Activated CD4-positive, alpha-beta T cell treated with anti-CD3 and anti-CD28 coated beads, Interleukin-2, amount 10 ng/mL, durations not matched to agents 7 days and 5 days (primary cell): ENCODE data around the gene PACC1. TPM values are rescaled to one million over a fixed set of nuclear protein-coding genes. Genes with fewer than 3 reads are reported as not detected.
"Not testable (repeated sequence)": the region's sequence is repeated elsewhere in the genome, so short reads cannot be mapped to it uniquely, and the experiment has no call there.

ENCODE experiments used
- CTCF ChIA-PET: fragments of 350-600 bp; sonication (Branson Sonifier 250); formaldehyde crosslinking; loops from one replicate; lab custom pipeline; 2021; ENCODE audit warnings: antibody characterized with exemption; lab: Charles Lee
- POLR2A ChIA-PET: fragments of 350-600 bp; sonication (Branson Sonifier 250); formaldehyde crosslinking; loops from one replicate; lab custom pipeline; 2021; ENCODE audit warnings: antibody characterized with exemption; lab: Charles Lee
- DNase-seq: peaks from one replicate; pipeline ENCODE4 v3.0.0-alpha.2; 2020
- H3K27ac Mint-ChIP-seq: one replicate; pipeline ENCODE4 v1.8.0; 2021; ENCODE audit warnings: mild to moderate bottlenecking, moderate library complexity, mixed read lengths
- H3K27me3 Mint-ChIP-seq: one replicate; pipeline ENCODE4 v1.8.0; 2021; ENCODE audit warnings: mixed read lengths
- H3K36me3 Mint-ChIP-seq: one replicate; pipeline ENCODE4 v1.8.0; 2021; ENCODE audit warnings: low read depth, mixed read lengths
- H3K4me1 Mint-ChIP-seq: one replicate; pipeline ENCODE4 v1.8.0; 2021; ENCODE audit warnings: mixed read lengths
- H3K4me3 Mint-ChIP-seq: one replicate; pipeline ENCODE4 v1.8.0; 2021; ENCODE audit warnings: mild to moderate bottlenecking, moderate library complexity, mixed read lengths
- H3K9me3 Mint-ChIP-seq: one replicate; pipeline ENCODE4 v1.8.0; 2021; ENCODE audit warnings: mixed read lengths
- total RNA-seq, 2 experiments: library from RNA; stranded (reverse); gene quantifications; one replicate each; pipeline ENCODE4 v1.2.3, GENCODE V29; 2021

Gene PACC1
- total RNA-seq, 2 experiments from 2014 or later, result 9.0 to 12.2 TPM

DNA sequence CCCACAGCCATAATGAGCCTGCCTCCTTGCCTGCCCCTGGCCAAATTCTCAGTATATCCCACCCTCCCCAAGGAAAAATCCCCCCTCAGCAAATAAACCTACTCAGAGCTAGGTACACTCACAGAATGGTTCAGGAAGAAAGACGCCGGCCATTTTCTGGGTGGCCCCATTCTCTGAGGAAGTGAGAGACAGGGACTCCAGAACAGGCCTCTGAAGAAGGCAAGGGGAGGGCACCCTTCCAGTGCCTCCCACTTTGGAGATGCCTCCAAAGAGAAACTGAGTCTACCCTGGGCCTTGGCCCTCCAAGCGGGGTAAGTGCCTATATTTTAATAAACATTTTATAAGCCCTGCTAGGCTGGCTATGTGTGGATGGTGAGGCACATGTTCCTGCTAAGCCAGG, 2.3 kb downstream of the PACC1 start:
- Mint-ChIP-seq H3K9me3 (no peaks in the 10 kb centered on the region), H3K4me3 (no peak overlapping the region), H3K36me3 (peaks cover 38% of the 10 kb centered on the region), H3K4me1 (peaks cover 27% of the 10 kb centered on the region), H3K27me3 (no peaks in the 10 kb centered on the region), H3K27ac (no peak overlapping the region)
- ChIA-PET POLR2A (no interaction called here), CTCF (interaction anchor here (0.6 kb wide), 1 partner anchor 379 kb away, joined by 3 read pairs; no protein-coding TSS in a partner anchor)
- DNase-seq, result no peak

DNA sequence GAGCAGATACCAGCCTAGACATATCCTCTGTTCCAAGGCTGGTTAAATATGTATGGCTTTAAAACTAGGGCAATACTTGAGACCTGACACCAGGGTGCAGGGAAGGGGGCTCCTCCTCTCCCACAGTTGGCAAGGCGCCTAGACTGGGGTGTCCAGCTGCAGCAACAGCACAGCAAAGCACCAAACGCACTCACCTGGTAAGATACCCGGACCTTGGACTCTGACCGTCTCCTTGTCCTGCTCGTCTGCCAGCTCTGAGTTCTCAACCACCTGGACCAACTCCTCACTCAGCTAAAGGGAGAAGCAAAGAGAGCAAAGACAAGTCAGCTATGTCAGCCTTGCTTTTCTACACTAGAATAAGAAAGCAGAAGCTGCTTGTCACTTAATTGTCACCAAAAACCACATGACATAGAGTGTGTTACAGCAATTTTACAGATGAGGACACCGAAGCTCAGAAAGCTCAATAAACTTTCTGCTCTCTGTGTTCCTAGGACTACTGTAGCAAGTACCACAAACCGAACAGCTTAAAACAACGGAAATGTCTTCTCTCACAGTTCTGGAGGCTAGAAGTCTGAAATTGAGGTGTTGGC, 4.4 kb downstream of the PACC1 start:
- ChIA-PET CTCF (interaction anchor here (1.0 kb wide), 1 partner anchor 46 kb away, joined by 3 read pairs; no protein-coding TSS in a partner anchor), POLR2A (no interaction called here)
- peaks cover 26% of the 10 kb centered on the region for H3K4me1 Mint-ChIP-seq
- no peaks in the 10 kb centered on the region for H3K9me3 Mint-ChIP-seq
- peaks cover 56% of the 10 kb centered on the region for H3K36me3 Mint-ChIP-seq
- no peak overlapping the region for H3K4me3 Mint-ChIP-seq
- DNase-seq, result no peak
- no peak overlapping the region for H3K27ac Mint-ChIP-seq
- no peaks in the 10 kb centered on the region for H3K27me3 Mint-ChIP-seq

DNA sequence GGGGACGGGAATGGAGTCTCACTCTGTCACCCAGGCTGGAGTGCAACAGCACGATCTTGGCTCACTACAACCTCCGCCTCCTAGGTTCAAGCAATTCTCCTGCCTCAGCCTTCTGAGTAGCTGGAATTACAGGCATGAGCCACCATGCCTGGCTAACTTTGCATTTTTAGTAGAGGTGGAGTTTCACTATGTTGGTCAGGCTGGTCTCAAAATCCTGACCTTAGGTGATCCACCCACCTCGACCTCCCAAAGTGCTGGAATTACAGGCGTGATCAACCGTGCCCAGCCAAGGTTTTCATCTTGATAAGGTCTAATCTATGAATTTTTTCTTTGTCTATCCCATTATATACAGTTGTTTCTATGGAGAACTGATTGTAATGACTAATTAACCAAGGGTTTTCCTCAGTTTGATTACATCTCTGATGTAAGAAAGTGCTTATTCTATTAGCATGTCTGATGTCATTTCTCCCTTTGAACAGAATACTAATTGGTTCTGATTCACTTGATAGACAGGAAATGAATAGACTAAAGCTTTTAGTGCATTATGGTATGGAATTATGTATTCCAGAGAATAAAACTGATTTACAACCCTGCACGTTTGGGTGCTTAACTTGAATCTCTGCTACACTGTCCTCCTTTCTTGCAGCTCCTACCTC, 11.9 kb downstream of the PACC1 start:
- H3K27me3 Mint-ChIP-seq, result no peaks in the 10 kb centered on the region
- H3K9me3 Mint-ChIP-seq, result no peaks in the 10 kb centered on the region
- H3K4me3 Mint-ChIP-seq, result no peak overlapping the region
- H3K36me3 Mint-ChIP-seq, result peaks cover 60% of the 10 kb centered on the region
- CTCF ChIA-PET, result no interaction called here
- DNase-seq, result no peak
- peak overlapping the region; percentile 2 for H3K27ac Mint-ChIP-seq
- no peaks in the 10 kb centered on the region for H3K4me1 Mint-ChIP-seq
- POLR2A ChIA-PET, result no interaction called here

DNA sequence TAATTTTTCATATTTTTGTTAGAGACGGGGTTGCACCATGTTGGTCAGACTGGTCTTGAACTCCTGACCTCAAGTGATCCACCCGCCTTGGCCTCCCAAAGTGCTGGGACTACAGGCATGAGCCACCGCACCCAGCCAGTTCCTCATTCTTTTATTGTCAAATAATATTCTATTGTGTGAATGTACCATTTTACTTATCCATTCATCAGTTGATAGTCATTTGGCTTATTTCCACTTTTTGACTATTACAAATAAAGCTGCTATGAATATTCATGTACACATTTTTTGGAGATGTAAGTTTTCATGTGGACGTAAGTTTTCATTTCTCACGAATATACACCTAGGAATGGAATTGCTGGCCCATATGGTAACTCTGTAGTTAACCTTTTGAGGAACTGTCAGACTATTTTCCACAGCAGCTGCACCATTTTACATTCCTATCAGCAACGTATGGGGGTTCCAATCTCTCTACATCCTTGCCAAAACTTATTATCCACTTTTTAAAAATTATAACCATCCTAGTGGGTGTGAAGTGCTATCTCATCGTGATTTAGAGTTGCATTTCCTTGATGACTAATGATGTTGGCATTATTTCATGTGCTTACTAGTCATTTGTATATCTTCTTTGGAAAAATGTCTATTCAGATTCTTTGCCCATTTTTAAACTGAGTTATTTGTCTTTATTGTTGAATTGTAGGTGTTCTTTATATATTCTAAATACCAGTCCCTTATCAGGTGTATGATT, 12.7 kb downstream of the PACC1 start:
- Mint-ChIP-seq H3K36me3 (peaks cover 62% of the 10 kb centered on the region), H3K4me3 (no peak overlapping the region), H3K27ac (no peak overlapping the region), H3K27me3 (no peaks in the 10 kb centered on the region), H3K4me1 (no peaks in the 10 kb centered on the region), H3K9me3 (peaks cover 4% of the 10 kb centered on the region)
- ChIA-PET CTCF (no interaction called here), POLR2A (no interaction called here)
- DNase-seq, result no peak

DNA sequence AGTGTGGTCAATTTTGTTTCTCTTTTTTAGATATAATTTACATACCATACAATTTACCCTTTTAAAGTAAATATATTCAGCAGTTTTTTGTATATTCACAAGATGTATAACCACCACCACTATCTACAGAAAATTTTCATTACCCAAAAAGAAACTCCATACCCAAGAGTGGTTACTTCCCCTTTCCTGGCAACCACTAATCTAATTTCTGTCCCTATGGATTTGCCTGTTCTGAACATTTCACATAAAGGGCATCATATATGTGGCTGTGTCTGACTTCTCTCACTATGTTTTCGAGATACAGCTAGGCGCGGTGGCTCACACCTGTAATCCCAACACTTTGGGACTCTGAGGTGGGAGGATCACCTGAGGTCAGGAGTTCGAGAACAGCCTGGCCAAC, 13.6 kb downstream of the PACC1 start:
- POLR2A ChIA-PET, result no interaction called here
- H3K9me3 Mint-ChIP-seq, result peaks cover 14% of the 10 kb centered on the region
- no peak overlapping the region for H3K4me3 Mint-ChIP-seq
- peaks cover 62% of the 10 kb centered on the region for H3K36me3 Mint-ChIP-seq
- H3K27me3 Mint-ChIP-seq, result no peaks in the 10 kb centered on the region
- DNase-seq, result no peak
- CTCF ChIA-PET, result no interaction called here
- H3K4me1 Mint-ChIP-seq, result no peaks in the 10 kb centered on the region
- no peak overlapping the region for H3K27ac Mint-ChIP-seq

DNA sequence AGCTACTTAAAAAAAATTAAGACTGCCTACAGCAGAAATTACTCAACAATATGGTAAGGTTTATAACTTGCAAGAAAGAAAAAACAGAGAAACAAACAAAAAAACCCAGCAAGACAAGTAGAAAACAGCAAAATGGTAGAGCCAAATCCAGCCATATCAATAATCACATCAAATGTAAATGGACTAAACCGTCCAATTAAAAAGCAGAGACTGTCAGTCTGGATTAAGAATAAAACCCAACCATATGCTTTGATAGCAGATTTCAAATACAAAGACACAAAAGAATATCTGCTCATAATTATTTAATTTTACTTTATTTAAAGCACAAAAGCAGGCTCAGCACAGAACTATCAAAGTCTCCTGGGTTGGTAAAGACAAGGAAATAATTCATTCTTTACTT, 17.5 kb downstream of the PACC1 start:
- peaks cover 56% of the 10 kb centered on the region for H3K36me3 Mint-ChIP-seq
- no peak overlapping the region for H3K27ac Mint-ChIP-seq
- no peaks in the 10 kb centered on the region for H3K4me1 Mint-ChIP-seq
- CTCF ChIA-PET, result no interaction called here
- peaks cover 14% of the 10 kb centered on the region for H3K9me3 Mint-ChIP-seq
- POLR2A ChIA-PET, result no interaction called here
- H3K4me3 Mint-ChIP-seq, result no peak overlapping the region
- H3K27me3 Mint-ChIP-seq, result no peaks in the 10 kb centered on the region
- no peak for DNase-seq

DNA sequence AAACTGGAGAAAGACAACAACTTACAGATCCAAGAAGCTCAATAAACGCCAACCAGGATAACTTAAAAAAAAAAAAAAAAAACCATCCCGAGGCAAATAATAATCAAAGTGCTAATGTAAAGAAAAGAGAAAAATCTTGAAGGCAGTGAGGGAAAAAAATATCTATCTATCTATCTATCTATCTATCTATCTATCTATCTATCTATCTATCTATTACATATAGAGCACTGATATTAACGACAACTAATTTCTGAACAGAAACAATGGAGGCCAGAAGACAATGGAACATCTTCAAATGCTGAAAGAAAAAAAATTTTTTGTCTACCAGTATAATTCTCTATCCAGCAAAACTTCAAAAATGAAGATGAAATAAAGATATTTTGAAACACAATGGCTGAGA, 18.0 kb downstream of the PACC1 start:
- Mint-ChIP-seq H3K4me1 (no peaks in the 10 kb centered on the region), H3K4me3 (no peak overlapping the region), H3K27me3 (no peaks in the 10 kb centered on the region), H3K9me3 (peaks cover 17% of the 10 kb centered on the region), H3K27ac (no peak overlapping the region), H3K36me3 (peaks cover 57% of the 10 kb centered on the region)
- ChIA-PET CTCF (interaction anchor here (0.6 kb wide), 1 partner anchor 188 kb away, joined by 3 read pairs; no protein-coding TSS in a partner anchor), POLR2A (no interaction called here)
- DNase-seq, result no peak

DNA sequence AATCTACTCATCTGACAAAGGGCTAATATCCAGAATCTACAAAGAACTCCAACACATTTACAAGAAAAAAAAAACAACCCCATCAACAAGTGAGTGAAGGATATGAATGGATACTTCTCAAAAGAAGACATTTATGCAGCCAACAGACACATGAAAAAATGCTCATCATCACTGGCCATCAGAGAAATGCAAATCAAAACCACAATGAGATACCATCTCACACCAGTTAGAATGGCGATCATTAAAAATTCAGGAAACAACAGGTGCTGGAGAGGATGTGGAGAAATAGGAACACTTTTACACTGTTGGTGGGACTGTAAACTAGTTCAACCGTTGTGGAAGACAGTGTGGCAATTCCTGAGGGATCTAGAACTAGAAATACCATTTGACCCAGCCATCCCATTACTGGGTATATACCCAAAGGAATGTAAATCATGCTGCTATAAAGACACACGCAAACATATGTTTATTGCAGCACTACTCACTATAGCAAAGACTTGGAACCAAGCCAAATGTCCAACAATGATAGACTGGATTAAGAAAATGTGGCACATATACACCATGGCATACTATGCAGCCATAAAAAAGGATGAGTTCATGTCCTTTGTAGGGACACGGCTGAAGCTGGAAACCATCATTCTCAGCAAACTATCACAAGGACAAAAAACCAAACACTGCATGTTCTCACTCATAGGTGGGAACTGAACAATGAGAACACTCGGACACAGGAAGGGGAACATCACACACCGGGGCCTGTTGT, 18.8 kb downstream of the PACC1 start:
- H3K27me3 Mint-ChIP-seq, DNase-seq, H3K4me3 Mint-ChIP-seq, H3K4me1 Mint-ChIP-seq, POLR2A ChIA-PET, H3K27ac Mint-ChIP-seq: not testable (repeated sequence)
- CTCF ChIA-PET, result interaction anchor here (0.6 kb wide), 1 partner anchor 189 kb away, joined by 3 read pairs; no protein-coding TSS in a partner anchor
- Mint-ChIP-seq H3K9me3 (peaks cover 19% of the 10 kb centered on the region), H3K36me3 (peaks cover 63% of the 10 kb centered on the region)

DNA sequence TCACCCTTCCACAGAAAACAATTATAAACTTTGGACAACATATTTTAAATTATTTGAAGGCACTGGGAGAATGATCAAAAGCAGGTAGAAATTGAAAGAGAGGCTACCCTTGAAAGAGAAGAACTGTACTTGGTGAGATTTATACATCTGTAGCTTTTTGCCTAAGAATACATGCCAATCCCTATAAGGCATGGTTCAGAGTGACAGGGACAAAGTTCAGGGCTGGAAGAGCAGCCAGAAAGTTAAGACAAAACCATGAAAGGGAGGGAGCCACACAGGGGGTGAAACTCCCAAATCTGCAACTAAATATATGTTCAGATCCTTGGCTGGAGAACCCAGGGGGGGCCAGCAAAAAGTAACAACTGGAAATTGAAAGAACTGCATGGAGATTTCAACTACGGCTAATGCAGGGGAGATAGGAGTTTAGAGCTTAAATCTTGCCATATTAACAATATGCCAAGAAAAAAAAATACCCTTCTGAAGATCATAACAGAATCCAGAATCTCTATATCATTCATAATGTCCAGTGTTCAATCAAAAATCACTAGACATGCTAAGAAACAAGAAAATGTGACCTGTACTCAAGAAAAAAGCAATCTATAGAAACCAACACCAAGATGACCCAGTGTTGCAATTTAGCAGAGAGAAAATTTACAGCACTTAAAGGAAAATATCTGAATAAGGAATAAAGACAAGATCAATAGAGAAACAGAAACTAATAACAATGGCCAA, 25.5 kb downstream of the PACC1 start:
- H3K27ac Mint-ChIP-seq, result no peak overlapping the region
- POLR2A ChIA-PET, result no interaction called here
- CTCF ChIA-PET, result interaction anchor here (1.4 kb wide), 1 partner anchor 354 kb away, joined by 3 read pairs; no protein-coding TSS in a partner anchor

DNA sequence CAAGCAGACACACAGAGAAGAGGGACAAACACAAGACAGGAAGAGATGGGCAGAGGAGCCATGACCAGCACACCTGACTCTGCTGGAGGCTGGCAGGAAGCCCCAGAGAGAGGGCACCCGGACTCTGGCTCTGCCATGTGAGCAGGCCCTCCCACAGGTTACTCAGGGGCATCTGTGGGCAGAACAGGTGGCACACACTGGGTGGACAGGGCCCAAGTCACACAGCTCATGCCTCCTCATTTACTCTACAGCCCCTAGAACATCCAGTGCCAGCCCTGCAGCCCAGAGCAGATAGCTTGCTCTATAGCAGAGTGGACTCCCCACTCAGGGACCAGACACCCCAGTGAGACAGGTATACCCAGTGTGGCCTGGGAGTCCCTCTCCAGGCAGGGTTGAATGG, 28.7 kb downstream of the PACC1 start:
- no peak overlapping the region for H3K4me3 Mint-ChIP-seq
- no peak for DNase-seq
- ChIA-PET POLR2A (no interaction called here), CTCF (no interaction called here)
- H3K4me1 Mint-ChIP-seq, result no peaks in the 10 kb centered on the region
- H3K36me3 Mint-ChIP-seq, result peaks cover 50% of the 10 kb centered on the region
- peak overlapping the region; percentile 16 for H3K27ac Mint-ChIP-seq
- H3K9me3 Mint-ChIP-seq, result peaks cover 5% of the 10 kb centered on the region
- no peaks in the 10 kb centered on the region for H3K27me3 Mint-ChIP-seq

More for the DNA sequence above, 25.5 kb downstream of the PACC1 start:
- no peak for DNase-seq
- Mint-ChIP-seq H3K4me3 (no peak overlapping the region), H3K4me1 (no peaks in the 10 kb centered on the region), H3K36me3 (peaks cover 62% of the 10 kb centered on the region), H3K9me3 (peaks cover 10% of the 10 kb centered on the region), H3K27me3 (no peaks in the 10 kb centered on the region)

DNA sequence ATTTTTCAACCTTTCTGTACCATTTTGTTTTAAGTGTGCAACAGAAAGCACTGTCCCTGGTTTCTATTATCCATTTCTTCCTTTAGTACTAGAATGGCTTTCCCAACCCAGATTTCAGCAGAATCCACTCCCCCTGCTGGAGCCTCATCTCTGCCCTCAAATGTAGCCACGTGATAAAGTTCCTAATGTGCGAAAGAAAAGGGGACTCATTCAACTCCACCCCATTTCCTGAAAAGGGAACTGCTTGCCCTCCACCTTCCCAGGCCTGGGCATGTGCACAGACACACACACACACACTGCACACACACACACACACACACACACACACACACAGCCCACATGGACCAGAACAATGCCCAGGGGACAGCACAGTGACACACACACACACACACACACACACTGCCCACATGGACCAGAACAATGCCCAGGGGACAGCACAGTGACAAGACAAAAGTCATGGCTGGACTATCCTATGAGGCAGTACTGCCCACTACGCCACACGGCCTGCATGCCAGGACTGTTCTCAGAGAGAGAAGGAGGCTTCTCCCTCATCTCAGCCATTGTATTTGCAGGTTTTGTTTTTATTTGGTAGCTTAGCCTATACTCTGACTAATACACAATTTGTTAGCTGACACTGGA, 33.2 kb downstream of the PACC1 start:
- Mint-ChIP-seq H3K4me1 (peaks cover 5% of the 10 kb centered on the region), H3K27me3 (no peaks in the 10 kb centered on the region), H3K4me3 (no peak overlapping the region), H3K36me3 (peaks cover 45% of the 10 kb centered on the region), H3K9me3 (no peaks in the 10 kb centered on the region), H3K27ac (no peak overlapping the region)
- DNase-seq, result no peak
- POLR2A ChIA-PET, result no interaction called here
- CTCF ChIA-PET, result interaction anchor here (0.7 to 1.9 kb wide), 2 partner anchors 16 to 76 kb away, joined by 3 to 4 read pairs; no protein-coding TSS in a partner anchor

DNA sequence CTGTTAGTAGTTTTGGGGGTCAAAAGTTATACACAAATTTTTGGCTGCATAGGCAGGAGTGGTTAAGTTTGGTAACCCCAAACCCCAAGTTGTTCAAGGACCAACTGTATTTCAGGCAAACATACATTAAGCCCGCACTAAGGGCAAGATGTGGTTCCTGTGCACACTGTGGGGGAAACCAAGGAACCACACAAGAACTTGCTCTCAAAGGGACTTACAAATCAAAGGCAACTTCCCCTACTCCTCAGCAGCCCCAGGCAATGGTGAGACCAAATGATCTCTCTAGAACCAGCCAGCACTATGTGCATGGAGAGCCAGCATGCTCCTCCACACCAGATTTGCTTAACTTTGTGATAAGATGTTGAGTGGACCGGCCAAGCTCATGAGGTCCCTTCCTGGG, 35.3 kb downstream of the PACC1 start:
- Mint-ChIP-seq H3K9me3 (no peaks in the 10 kb centered on the region), H3K4me3 (no peak overlapping the region), H3K4me1 (peaks cover 5% of the 10 kb centered on the region), H3K27ac (no peak overlapping the region), H3K36me3 (peaks cover 48% of the 10 kb centered on the region), H3K27me3 (no peaks in the 10 kb centered on the region)
- CTCF ChIA-PET, result interaction anchor here (1.4 kb wide), 1 partner anchor 76 kb away, joined by 3 read pairs; no protein-coding TSS in a partner anchor
- POLR2A ChIA-PET, result no interaction called here
- DNase-seq, result no peak
